HTERT RPE-1 (cell line): Measurements from ENCODE around the gene COPS8.

Experiments
- in situ Hi-C: fragments of 300-500 bp; cut with MboI; formaldehyde crosslinking; loops from 4 replicates; pipeline ENCODE4 v1.14.3; 2020; ENCODE audit warnings: low sequenced_read_pairs

COPS8 gene

GRCh38 chr2:237097911-237098702 lies 12.4 kb downstream of the COPS8 start:
- in situ Hi-C loops, result no loop called here

- in situ Hi-C loops, result no loop called here
Measured at GRCh38 chr2:237099804-237100203, 14.1 kb downstream of the COPS8 start.

GRCh38 chr2:237101118-237101979 lies 15.7 kb downstream of the COPS8 start:
- in situ Hi-C loops, result no loop called here

GRCh38 chr2:237102428-237102827 lies 16.7 kb downstream of the COPS8 start:
- in situ Hi-C loops, result no loop called here

- in situ Hi-C loops, result no loop called here
Measured at GRCh38 chr2:237109421-237109934, 23.8 kb downstream of the COPS8 start.

GRCh38 chr2:237113026-237113795 lies 27.5 kb downstream of the COPS8 start:
- in situ Hi-C loops, result no loop called here

GRCh38 chr2:237115870-237116269 lies 30.2 kb downstream of the COPS8 start:
- in situ Hi-C loops, result no loop called here

GRCh38 chr2:237116431-237116830 lies 30.7 kb downstream of the COPS8 start:
- in situ Hi-C loops, result no loop called here

GRCh38 chr2:237118025-237118424 lies 32.3 kb downstream of the COPS8 start:
- in situ Hi-C loops, result no loop called here

GRCh38 chr2:237118561-237119155 lies 33.0 kb downstream of the COPS8 start:
- in situ Hi-C loops, result no loop called here

GRCh38 chr2:237120916-237121315 lies 35.2 kb downstream of the COPS8 start:
- in situ Hi-C loops, result no loop called here

- in situ Hi-C loops, result no loop called here
Measured at GRCh38 chr2:237121321-237121720, 35.6 kb downstream of the COPS8 start.

- in situ Hi-C loops, result no loop called here
Measured at GRCh38 chr2:237122214-237122666, 36.6 kb downstream of the COPS8 start.

- in situ Hi-C loops, result no loop called here
Measured at GRCh38 chr2:237124820-237125219, 39.1 kb downstream of the COPS8 start.

- in situ Hi-C loops, result no loop called here
Measured at GRCh38 chr2:237125967-237126366, 40.3 kb downstream of the COPS8 start.

- in situ Hi-C loops, result no loop called here
Measured at GRCh38 chr2:237126519-237127174, 41.0 kb downstream of the COPS8 start.

- in situ Hi-C loops, result no loop called here
Measured at GRCh38 chr2:237128026-237128703, 42.5 kb downstream of the COPS8 start.

GRCh38 chr2:237128845-237129592 lies 43.3 kb downstream of the COPS8 start:
- in situ Hi-C loops, result no loop called here
